HG03439 (cell line): ENCODE measurements around the gene CORO6.

Experiments used
- ATAC-seq: cut with Tn5 transposase; IDR thresholded peaks from one replicate; pipeline ENCODE4 v1.9.1; 2021; ENCODE audit warnings: mild to moderate bottlenecking, moderate library complexity; ENCODE audit not compliant: unreplicated experiment

CORO6 gene

GRCh38 chr17:29567304-29567553 is 55.5 kb downstream of the CORO6 start:
- peak; percentile 17 for ATAC-seq

GRCh38 chr17:29566473-29567303 is 56.0 kb downstream of the CORO6 start, which contains the start of gene ABHD15:
ABHD15 (minus strand) TSS chr17:29567037; CDS start chr17:29566966, 71 bp downstream.
- peak; percentile 31 for ATAC-seq

DNA sequence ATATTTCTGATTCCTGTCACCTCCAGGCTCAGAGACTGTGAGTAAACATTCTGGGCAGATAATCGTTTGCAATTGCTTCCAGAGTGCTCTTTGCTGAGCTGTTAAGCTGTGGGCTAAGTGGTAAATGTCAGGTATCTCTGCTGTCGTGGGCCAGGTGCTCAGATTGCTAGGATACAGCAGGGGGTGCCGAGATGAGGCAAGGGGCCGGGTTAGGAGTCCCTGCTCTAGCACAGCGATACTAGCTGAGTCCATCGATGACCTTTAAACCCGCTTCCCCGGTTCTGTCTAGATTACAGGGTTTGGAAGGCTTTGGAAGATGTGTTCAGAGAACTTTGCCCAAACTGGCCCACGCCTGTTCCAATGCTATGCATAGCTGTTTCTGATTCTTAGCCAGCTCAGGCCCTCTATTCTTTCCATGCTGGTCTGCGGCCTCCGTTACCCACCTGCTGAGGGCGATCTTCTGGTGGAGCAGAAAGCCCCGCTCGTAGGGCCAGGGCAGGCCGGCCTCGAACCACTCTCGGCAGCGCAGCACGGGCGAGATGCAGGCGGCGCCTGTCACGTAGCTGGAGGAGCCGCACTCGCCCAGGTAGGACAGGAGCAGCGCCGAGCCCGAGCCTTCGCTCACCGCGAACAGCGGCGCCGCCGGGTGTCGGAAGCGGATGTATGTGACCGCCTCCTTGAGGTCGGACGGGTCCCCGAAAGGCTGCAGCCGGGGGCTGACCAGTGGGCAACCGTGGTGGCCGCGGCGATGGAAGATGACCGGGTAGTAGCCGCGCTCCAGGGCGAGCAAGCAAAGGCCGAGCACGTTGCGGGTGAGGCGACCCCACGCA is 56.9 kb downstream of the CORO6 start:
- ATAC-seq = peak; percentile 5
